BE2C (cell line): ENCODE data around the gene BORCS6. TPM values are rescaled to one million over a fixed set of nuclear protein-coding genes. Genes with fewer than 3 reads are reported as not detected.

ENCODE experiments used
- DNase-seq: peaks from one replicate; pipeline ENCODE4 v3.0.0-alpha.2; 2020
- H3K27me3 ChIP-seq: fragments of 250-450 bp; sonication (Bioruptor Pico); 2 replicates; pipeline ENCODE4 v1.5.1; 2020; ENCODE audit warnings: mild to moderate bottlenecking
- H3K36me3 ChIP-seq: fragments of 250-450 bp; sonication (Bioruptor Pico); 2 replicates; pipeline ENCODE4 v1.5.1; 2020; ENCODE audit warnings: mild to moderate bottlenecking
- H3K4me1 ChIP-seq: fragments of 250-450 bp; sonication (Bioruptor Pico); 2 replicates; pipeline ENCODE4 v1.5.1; 2020
- H3K4me3 ChIP-seq: 2 replicates; pipeline ENCODE4 v1.5.1; 2011; ENCODE audit warnings: low read depth, low read length
- H3K9me3 ChIP-seq: fragments of 250-450 bp; sonication (Bioruptor Pico); 2 replicates; pipeline ENCODE4 v1.5.1; 2020
- CTCF ChIP-seq: IDR thresholded peaks from 2 replicates; pipeline ENCODE4 v1.5.1; 2012; ENCODE audit warnings: mild to moderate bottlenecking, low read depth, low read length
- polyA plus RNA-seq: library from polyadenylated mRNA; unstranded; fragments of >200 nt; gene quantifications from one replicate; pipeline ENCODE4 v1.2.1, GENCODE V29; 2012; ENCODE audit warnings: low read depth, missing spikeins; ENCODE audit not compliant: insufficient read length, insufficient read depth

Gene BORCS6
- 23.4 TPM for polyA plus RNA-seq

GRCh38 chr17:8189711-8190477, at the start of gene BORCS6:
TSS of gene BORCS6 (minus strand) at chr17:8190180. CDS start at chr17:8190140, 40 bp downstream.
- DNase-seq: peak; percentile 91
- peak within 1 kb of the TSS; percentile 73 for H3K4me3 ChIP-seq
- no peak for TF ChIP-seq CTCF
- no peaks in the 10 kb centered on the region for H3K27me3 ChIP-seq
- H3K36me3 ChIP-seq: no peaks in the 10 kb centered on the region
- peaks cover 3% of the 10 kb centered on the region for H3K4me1 ChIP-seq
- H3K9me3 ChIP-seq: no peaks in the 10 kb centered on the region

- H3K27me3 ChIP-seq: no peaks in the 10 kb centered on the region
Measured at GRCh38 chr17:8237886-8238285, 47.9 kb upstream of the BORCS6 start.

GRCh38 chr17:8237175-8237574, 47.2 kb upstream of the BORCS6 start:
- no peaks in the 10 kb centered on the region for H3K4me1 ChIP-seq
- H3K27me3 ChIP-seq: no peaks in the 10 kb centered on the region
- no peak for DNase-seq
- H3K36me3 ChIP-seq: 0 out of 2 replicates have a peak, but pooled peaks cover 2% of the 10 kb centered on the region
- TF ChIP-seq CTCF: no peak
- no peak overlapping the region for H3K4me3 ChIP-seq
- H3K9me3 ChIP-seq: no peaks in the 10 kb centered on the region

More at GRCh38 chr17:8237886-8238285, 47.9 kb upstream of the BORCS6 start:
- no peaks in the 10 kb centered on the region for H3K4me1 ChIP-seq
- no peaks in the 10 kb centered on the region for H3K9me3 ChIP-seq
- DNase-seq: no peak
- no peak overlapping the region for H3K4me3 ChIP-seq
- H3K36me3 ChIP-seq: 0 out of 2 replicates have a peak, but pooled peaks cover 2% of the 10 kb centered on the region
- no peak for TF ChIP-seq CTCF

GRCh38 chr17:8235676-8236075, 45.7 kb upstream of the BORCS6 start:
- no peak for TF ChIP-seq CTCF
- no peak for DNase-seq
- Histone ChIP-seq H3K4me3 (no peak overlapping the region), H3K9me3 (no peaks in the 10 kb centered on the region), H3K27me3 (no peaks in the 10 kb centered on the region), H3K4me1 (no peaks in the 10 kb centered on the region), H3K36me3 (0 out of 2 replicates have a peak, but pooled peaks cover 2% of the 10 kb centered on the region)

GRCh38 chr17:8234361-8235270, 44.6 kb upstream of the BORCS6 start:
- no peaks in the 10 kb centered on the region for H3K27me3 ChIP-seq
- no peaks in the 10 kb centered on the region for H3K9me3 ChIP-seq
- H3K36me3 ChIP-seq: 0 out of 2 replicates have a peak, but pooled peaks cover 2% of the 10 kb centered on the region
- H3K4me3 ChIP-seq: no peak overlapping the region
- no peak for DNase-seq
- no peaks in the 10 kb centered on the region for H3K4me1 ChIP-seq
- TF ChIP-seq CTCF: no peak
